ENCODE results near the gene ZFP92. TPM values are rescaled to one million over a fixed set of nuclear protein-coding genes. Genes with fewer than 3 reads are reported as not detected.

ZFP92 gene
- total RNA-seq, 2 experiments from 2014 or later: 1.2 to 1.3 TPM

DNA sequence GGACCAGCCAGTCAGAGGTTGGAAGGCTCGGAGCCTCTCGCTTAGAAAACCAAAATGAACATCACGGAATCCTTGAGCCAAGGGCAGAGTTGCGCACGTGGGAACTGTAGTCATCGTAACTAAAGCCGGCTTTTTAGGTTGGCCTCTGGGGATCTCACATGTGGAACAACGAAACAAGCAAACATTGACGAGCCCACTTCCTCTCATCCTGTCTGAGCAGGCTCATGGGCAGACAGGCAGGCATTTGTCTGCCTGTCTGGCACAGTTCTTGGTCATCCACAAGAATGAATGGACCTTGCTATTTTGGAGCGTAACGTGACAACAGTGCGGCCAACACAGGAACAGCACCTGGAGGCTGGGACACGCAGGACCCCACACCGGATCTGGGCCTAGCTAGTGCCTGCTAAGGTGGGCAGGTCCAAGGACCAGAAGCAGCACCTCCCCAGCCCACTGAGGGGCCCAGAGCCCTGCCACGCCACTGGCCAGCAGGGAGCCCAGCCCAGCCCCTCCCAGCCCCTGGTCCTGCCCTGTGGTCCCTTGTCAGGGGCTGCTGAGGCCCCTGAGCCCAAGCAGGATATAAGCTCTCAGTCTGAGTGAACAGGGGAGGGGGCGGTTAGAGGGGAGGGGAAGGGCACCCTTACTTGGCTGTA lies 43.8 kb downstream of the ZFP92 start:
- Mint-ChIP-seq H3K4me3 (no peak overlapping the region), H3K36me3 (ENCODE audit: low read depth) (peaks cover 5% of the 10 kb centered on the region), H3K9me3 (no peaks in the 10 kb centered on the region), H3K4me1 (ENCODE audit: low read depth) (no peaks in the 10 kb centered on the region), H3K27me3 (no peaks in the 10 kb centered on the region), H3K27ac (no peak overlapping the region)
- ATAC-seq (no peak), DNase-seq (no peak)
- CTCF ChIA-PET: no interaction called here
- TF ChIP-seq, protein P1, sequence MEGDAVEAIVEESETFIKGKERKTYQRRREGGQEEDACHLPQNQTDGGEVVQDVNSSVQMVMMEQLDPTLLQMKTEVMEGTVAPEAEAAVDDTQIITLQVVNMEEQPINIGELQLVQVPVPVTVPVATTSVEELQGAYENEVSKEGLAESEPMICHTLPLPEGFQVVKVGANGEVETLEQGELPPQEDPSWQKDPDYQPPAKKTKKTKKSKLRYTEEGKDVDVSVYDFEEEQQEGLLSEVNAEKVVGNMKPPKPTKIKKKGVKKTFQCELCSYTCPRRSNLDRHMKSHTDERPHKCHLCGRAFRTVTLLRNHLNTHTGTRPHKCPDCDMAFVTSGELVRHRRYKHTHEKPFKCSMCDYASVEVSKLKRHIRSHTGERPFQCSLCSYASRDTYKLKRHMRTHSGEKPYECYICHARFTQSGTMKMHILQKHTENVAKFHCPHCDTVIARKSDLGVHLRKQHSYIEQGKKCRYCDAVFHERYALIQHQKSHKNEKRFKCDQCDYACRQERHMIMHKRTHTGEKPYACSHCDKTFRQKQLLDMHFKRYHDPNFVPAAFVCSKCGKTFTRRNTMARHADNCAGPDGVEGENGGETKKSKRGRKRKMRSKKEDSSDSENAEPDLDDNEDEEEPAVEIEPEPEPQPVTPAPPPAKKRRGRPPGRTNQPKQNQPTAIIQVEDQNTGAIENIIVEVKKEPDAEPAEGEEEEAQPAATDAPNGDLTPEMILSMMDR (IDR thresholded peaks at IDR 0.05): no peak
- intact Hi-C loops (cut with micrococcal nuclease): no loop called here
- POLR2A ChIA-PET: no interaction called here

DNA sequence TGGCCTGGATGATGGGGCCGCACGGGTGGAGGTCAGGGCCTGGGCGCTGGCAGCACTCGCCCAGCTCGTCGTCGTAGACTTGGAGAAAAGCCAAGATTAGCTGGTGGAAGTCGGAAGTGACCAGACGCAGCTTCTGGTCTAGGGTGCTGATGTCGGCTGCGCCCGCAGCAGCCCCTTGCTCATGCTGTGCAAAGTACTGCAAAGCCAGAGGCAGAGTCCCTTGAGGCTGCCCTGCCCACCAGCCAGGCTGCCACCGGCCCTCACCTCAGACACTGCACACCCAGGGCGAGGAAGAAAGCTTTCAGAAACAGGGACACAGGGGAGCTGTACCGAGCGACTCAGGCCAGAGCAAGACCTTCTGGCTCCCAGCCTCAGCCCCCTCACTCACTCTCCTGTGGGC lies 44.3 kb downstream of the ZFP92 start:
- H3K4me3 Mint-ChIP-seq: no peak overlapping the region
- intact Hi-C loops (cut with micrococcal nuclease): no loop called here
- no peak overlapping the region for H3K27ac Mint-ChIP-seq
- DNase-seq (no peak), ATAC-seq (no peak)
- CTCF ChIA-PET: no interaction called here
- TF ChIP-seq, protein P1 (IDR thresholded peaks at IDR 0.05): no peak
- POLR2A ChIA-PET: no interaction called here
- H3K4me1 Mint-ChIP-seq (ENCODE audit: low read depth): no peaks in the 10 kb centered on the region
- no peaks in the 10 kb centered on the region for H3K27me3 Mint-ChIP-seq
- peaks cover 5% of the 10 kb centered on the region for H3K36me3 Mint-ChIP-seq (ENCODE audit: low read depth)
- H3K9me3 Mint-ChIP-seq: no peaks in the 10 kb centered on the region

DNA sequence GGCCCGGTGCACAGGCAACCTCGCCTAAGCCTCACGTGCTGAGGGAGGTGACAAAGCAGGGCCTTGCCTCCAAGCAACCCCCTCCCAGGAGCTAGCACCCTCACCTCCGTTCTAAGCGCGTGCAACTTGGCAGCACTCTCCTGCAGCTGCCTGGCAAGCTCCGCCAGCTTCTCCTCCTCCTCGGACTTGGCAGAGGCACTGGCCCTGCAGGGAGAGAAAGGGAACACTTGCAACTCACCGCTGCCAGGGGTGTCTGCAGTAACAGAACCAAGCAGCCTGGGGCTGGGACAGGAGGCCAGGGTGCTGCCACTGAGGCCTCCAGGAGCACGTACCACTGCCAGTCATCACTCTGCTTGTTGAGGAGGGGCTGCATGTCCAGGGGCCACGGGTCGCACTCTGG lies 44.9 kb downstream of the ZFP92 start:
- H3K9me3 Mint-ChIP-seq: no peaks in the 10 kb centered on the region
- no peak overlapping the region for H3K27ac Mint-ChIP-seq
- no peaks in the 10 kb centered on the region for H3K27me3 Mint-ChIP-seq
- H3K4me1 Mint-ChIP-seq (ENCODE audit: low read depth): no peaks in the 10 kb centered on the region
- CTCF ChIA-PET: no interaction called here
- intact Hi-C loops (cut with micrococcal nuclease): no loop called here
- DNase-seq (no peak), ATAC-seq (no peak)
- POLR2A ChIA-PET: no interaction called here
- TF ChIP-seq, protein P1 (IDR thresholded peaks at IDR 0.05): no peak
- peaks cover 4% of the 10 kb centered on the region for H3K36me3 Mint-ChIP-seq (ENCODE audit: low read depth)
- H3K4me3 Mint-ChIP-seq: no peak overlapping the region

DNA sequence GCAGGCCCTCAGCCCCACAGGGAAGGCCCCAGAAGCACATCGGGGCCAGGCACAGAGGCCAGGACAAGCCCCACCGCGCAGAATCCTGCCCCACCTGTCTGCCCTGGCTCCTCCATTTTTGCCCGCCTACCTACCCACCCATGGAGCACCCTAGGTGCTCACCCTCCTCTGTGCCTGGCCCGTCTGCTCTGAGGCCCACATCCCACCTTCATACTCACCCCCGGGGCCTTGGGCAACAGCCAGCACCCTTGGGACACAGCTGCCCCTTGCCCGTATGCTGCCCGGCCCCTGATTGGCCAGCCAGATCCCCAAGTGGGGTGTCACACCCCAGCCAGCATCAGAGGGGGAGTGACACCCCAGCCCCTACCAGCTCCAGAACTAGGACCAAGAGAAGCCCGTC lies 45.4 kb downstream of the ZFP92 start:
- intact Hi-C loops (cut with micrococcal nuclease): no loop called here
- no peaks in the 10 kb centered on the region for H3K4me1 Mint-ChIP-seq (ENCODE audit: low read depth)
- POLR2A ChIA-PET: interaction anchor here (1.1 kb wide), 1 partner anchor 11 kb away, joined by 3 read pairs; no protein-coding TSS in a partner anchor
- ATAC-seq (no peak), DNase-seq (no peak)
- no peak overlapping the region for H3K27ac Mint-ChIP-seq
- peaks cover 3% of the 10 kb centered on the region for H3K36me3 Mint-ChIP-seq (ENCODE audit: low read depth)
- H3K9me3 Mint-ChIP-seq: no peaks in the 10 kb centered on the region
- H3K27me3 Mint-ChIP-seq: no peaks in the 10 kb centered on the region
- CTCF ChIA-PET: no interaction called here
- TF ChIP-seq, protein P1 (IDR thresholded peaks at IDR 0.05): no peak
- H3K4me3 Mint-ChIP-seq: no peak overlapping the region

DNA sequence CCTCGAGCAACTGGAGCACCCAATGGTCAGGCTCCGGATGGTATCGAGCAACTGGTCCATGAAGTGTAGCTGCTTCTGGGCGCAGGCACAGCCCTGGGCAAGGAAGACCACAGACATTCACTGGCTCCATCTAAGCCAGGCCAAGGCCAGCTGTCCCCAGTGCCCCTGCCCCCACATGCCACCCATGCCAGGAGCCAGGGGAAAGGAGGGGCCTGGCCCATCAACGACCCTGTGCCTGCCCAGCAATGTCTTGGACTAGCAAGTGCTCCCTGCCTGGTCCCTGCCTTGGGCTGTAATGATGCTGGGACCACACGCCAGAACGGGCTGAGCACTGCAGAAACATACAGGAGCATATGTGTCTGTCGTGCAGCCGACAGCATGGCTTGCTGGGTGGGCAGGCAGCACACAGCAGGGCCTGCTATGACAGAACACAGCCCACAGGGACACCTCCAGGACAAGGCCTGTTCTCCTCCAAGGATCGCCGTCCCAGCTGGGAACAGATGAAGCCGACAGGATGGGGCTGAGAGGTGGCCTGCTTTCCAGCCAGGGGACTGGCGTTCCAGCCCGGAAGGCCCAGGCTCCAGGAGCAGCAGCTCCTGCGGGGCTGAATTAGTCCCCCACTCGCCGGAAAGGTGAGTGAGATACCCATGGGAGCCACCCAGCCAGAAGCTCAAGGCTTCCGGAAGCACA lies 46.0 kb downstream of the ZFP92 start:
- ChIA-PET POLR2A (interaction anchor here (1.1 kb wide), 1 partner anchor 10 kb away, joined by 3 read pairs; no protein-coding TSS in a partner anchor), CTCF (interaction anchor here (1.2 kb wide), 1 partner anchor 13 kb away, joined by 3 read pairs; the partner anchor contains the start of gene HAUS7)
- Mint-ChIP-seq H3K4me3 (no peak overlapping the region), H3K27ac (no peak overlapping the region), H3K9me3 (no peaks in the 10 kb centered on the region), H3K27me3 (no peaks in the 10 kb centered on the region), H3K4me1 (ENCODE audit: low read depth) (no peaks in the 10 kb centered on the region), H3K36me3 (ENCODE audit: low read depth) (peaks cover 3% of the 10 kb centered on the region)
- ATAC-seq (no peak), DNase-seq (no peak)
- intact Hi-C loops (cut with micrococcal nuclease): no loop called here
- TF ChIP-seq, protein P1 (IDR thresholded peaks at IDR 0.05): no peak
